DMS114 treated with DMSO at 0.1 percent for 48 hours (cell line): Measurements from ENCODE around the gene RXYLT1.
"Not testable (repeated sequence)": the region's sequence is repeated elsewhere in the genome, so short reads cannot be mapped to it uniquely, and the experiment has no call there.

ENCODE experiments used
- DNase-seq: peaks from one replicate; lab custom pipeline; 2025; ENCODE audit not compliant: unreplicated experiment; lab: John Stamatoyannopoulos, UW

The RXYLT1 gene

GRCh38 chr12:63779498-63780481 is at the start of gene RXYLT1:
RXYLT1 (plus strand) TSS chr12:63779909; CDS start chr12:63779961, 52 bp downstream.
- DNase-seq, result peak; percentile 84

GRCh38 chr12:63732779-63733178 is 46.9 kb upstream of the RXYLT1 start:
- DNase-seq, result not testable (repeated sequence)

GRCh38 chr12:63733585-63733984 is 46.1 kb upstream of the RXYLT1 start:
- not testable (repeated sequence) for DNase-seq

- DNase-seq, result not testable (repeated sequence)
Measured at GRCh38 chr12:63740551-63740950, 39.2 kb upstream of the RXYLT1 start.

GRCh38 chr12:63741431-63741830 is 38.3 kb upstream of the RXYLT1 start:
- DNase-seq, result not testable (repeated sequence)

GRCh38 chr12:63744110-63744509 is 35.6 kb upstream of the RXYLT1 start:
- DNase-seq, result not testable (repeated sequence)

- DNase-seq, result not testable (repeated sequence)
Measured at GRCh38 chr12:63746470-63746869, 33.2 kb upstream of the RXYLT1 start.

GRCh38 chr12:63747136-63747535 is 32.6 kb upstream of the RXYLT1 start:
- DNase-seq, result not testable (repeated sequence)

- no peak for DNase-seq
Measured at GRCh38 chr12:63747553-63747952, 32.2 kb upstream of the RXYLT1 start.

GRCh38 chr12:63752283-63752682 is 27.4 kb upstream of the RXYLT1 start:
- DNase-seq, result no peak

- DNase-seq, result no peak
Measured at GRCh38 chr12:63752841-63753240, 26.9 kb upstream of the RXYLT1 start.

- no peak for DNase-seq
Measured at GRCh38 chr12:63753743-63754142, 26.0 kb upstream of the RXYLT1 start.

GRCh38 chr12:63764481-63764880 is 15.2 kb upstream of the RXYLT1 start:
- no peak for DNase-seq

- DNase-seq, result no peak
Measured at GRCh38 chr12:63766498-63766897, 13.2 kb upstream of the RXYLT1 start.

- DNase-seq, result no peak
Measured at GRCh38 chr12:63770375-63770774, 9.3 kb upstream of the RXYLT1 start.

GRCh38 chr12:63777340-63777739 is 2.4 kb upstream of the RXYLT1 start:
- no peak for DNase-seq

- no peak for DNase-seq
Measured at GRCh38 chr12:63782466-63782865, 2.8 kb downstream of the RXYLT1 start.

- DNase-seq, result no peak
Measured at GRCh38 chr12:63787306-63787705, 7.6 kb downstream of the RXYLT1 start.

GRCh38 chr12:63790608-63790945 is 10.9 kb downstream of the RXYLT1 start:
- DNase-seq, result no peak

- DNase-seq, result no peak
Measured at GRCh38 chr12:63792338-63792737, 12.6 kb downstream of the RXYLT1 start.

GRCh38 chr12:63795032-63795687 is 15.5 kb downstream of the RXYLT1 start:
- no peak for DNase-seq

- no peak for DNase-seq
Measured at GRCh38 chr12:63795944-63796343, 16.2 kb downstream of the RXYLT1 start.
